ENCODE measurements around the gene CGB2. TPM values are rescaled to one million over a fixed set of nuclear protein-coding genes. Genes with fewer than 3 reads are reported as not detected.

CGB2 gene
- polyA plus RNA-seq, 1 donor from 2014 or later = not detected

DNA sequence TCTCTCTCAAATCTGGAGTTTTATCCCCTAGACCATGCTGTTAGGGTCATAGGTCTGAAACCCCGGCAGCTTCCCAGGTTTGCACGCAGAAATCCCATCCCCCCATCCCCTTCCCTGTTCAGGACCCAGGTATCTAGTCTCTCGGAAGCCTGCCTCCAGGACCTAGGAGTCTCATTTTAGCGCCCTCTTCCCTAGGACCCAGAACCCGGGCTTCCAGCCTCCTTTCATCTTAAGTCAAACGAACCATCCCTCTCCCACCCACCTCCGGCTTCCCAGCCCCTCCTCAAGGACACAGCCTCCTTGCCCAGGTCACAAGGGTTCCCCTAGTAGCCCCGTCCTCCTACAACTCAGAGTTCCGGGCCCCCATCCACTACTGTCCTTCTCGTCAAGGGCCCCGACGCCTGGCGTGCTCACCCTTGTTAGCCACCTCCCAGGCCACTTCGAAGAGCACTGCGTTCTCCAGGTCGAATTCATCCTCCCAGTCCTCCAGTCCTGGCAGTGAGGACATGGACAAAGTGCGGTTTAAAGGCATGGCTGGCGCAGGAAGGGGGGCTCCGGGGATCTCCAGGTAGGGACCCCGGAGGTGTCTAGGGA is 39.0 kb upstream of the CGB2 start:
- no peaks in the 10 kb centered on the region for H3K9me3 ChIP-seq (ENCODE audit: low read length)
- no peaks in the 10 kb centered on the region for H3K36me3 ChIP-seq (ENCODE audit: insufficient read depth, low read length)
- H3F3A ChIP-seq (ENCODE audit: insufficient read depth, low read length, poor library complexity, severe bottlenecking) = peaks cover 4% of the 10 kb centered on the region
- H4K20me1 ChIP-seq (ENCODE audit: insufficient read depth) = no peaks in the 10 kb centered on the region
- no peak for TF ChIP-seq POLR2AphosphoS5 (IDR thresholded peaks at IDR 0.05)
- TF ChIP-seq MXI1 (conservative IDR thresholded peaks at IDR 0.05; ENCODE audit: poor library complexity, severe bottlenecking) = peak; percentile 36
- peak overlapping the region; percentile 78 for H3K4me3 ChIP-seq (ENCODE audit: low read length)
- H3K9ac ChIP-seq (ENCODE audit: low read length) = peak overlapping the region; percentile 87
- H3K9me2 ChIP-seq (ENCODE audit: insufficient read depth, low read length) = no peaks in the 10 kb centered on the region
- peaks cover 21% of the 10 kb centered on the region for H3K79me2 ChIP-seq (replicated peaks; ENCODE audit: insufficient read depth, low read length)
- H3K4me2 ChIP-seq (ENCODE audit: low read length) = peak overlapping the region; percentile 59
- H3K27me3 ChIP-seq (ENCODE audit: insufficient read depth, low read depth, low read length) = no peaks in the 10 kb centered on the region
- H2AFZ ChIP-seq (ENCODE audit: low read depth, low read length) = peak overlapping the region; percentile 46
- H3K27ac ChIP-seq (ENCODE audit: low read length) = peak overlapping the region; percentile 79

DNA sequence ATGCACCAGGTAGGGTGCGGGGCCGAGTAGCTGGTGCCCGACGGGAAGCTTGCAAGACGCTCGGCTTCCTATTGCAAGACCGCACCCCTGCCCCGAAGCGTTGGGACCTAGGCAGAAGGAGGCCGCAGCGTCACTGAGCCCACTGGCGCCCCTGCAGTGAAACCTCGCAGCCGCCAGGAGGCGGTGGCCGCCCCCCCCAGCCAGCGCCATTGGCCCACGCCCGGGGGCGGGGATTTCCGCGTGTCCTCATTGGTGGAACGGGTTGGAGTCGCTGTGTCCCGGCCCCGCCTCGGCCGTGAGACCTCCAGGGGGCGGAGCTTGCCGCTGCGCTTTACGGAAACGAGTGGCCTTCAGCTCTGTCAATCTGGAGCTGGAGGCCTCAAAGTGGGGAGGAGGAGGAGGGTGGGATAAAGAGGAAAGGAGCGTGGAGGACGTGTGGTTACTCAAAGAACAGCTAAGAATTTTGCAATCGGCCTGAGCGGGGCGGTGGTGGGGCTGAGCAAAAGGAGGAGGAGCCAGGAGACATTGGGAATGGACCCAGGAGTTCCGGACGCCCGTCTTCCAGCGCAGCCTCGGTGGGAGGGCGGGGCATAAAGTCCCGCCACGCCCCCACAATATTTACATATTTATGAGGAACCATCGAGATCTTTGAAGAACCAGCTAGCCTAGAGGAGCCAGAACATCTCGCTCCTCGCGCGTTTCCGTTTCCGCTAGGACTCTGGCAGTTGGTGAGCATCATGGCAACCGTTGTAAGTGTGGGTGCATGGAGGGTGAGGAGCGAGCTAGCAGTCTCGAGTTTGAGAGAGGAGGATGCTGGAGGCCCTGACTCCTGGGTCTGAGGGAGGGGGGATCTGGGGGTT is 38.3 kb upstream of the CGB2 start, which contains the start of the genes GYS1 and RUVBL2:
TSS of gene GYS1 (minus strand) at position 135 of the 860 bp plus-strand sequence. CDS start 197 bp downstream, outside the sequence.
TSS of gene RUVBL2 (plus strand) at position 713 of the 860 bp plus-strand sequence. CDS start at position 738, 25 bp downstream.
- Histone ChIP-seq H4K20me1 (ENCODE audit: insufficient read depth) (no peaks in the 10 kb centered on the region), H3K4me2 (ENCODE audit: low read length) (peak within 1 kb of the TSS; percentile 95), H3K27me3 (ENCODE audit: insufficient read depth, low read depth, low read length) (no peaks in the 10 kb centered on the region), H3K36me3 (ENCODE audit: insufficient read depth, low read length) (no peaks in the 10 kb centered on the region), H3K9ac (ENCODE audit: low read length) (peak within 1 kb of the TSS; percentile 87), H3F3A (ENCODE audit: insufficient read depth, low read length, poor library complexity, severe bottlenecking) (peaks cover 4% of the 10 kb centered on the region), H3K9me3 (ENCODE audit: low read length) (no peaks in the 10 kb centered on the region), H3K79me2 (replicated peaks; ENCODE audit: insufficient read depth, low read length) (peaks cover 21% of the 10 kb centered on the region), H3K27ac (ENCODE audit: low read length) (peak within 1 kb of the TSS; percentile 80), H3K9me2 (ENCODE audit: insufficient read depth, low read length) (no peaks in the 10 kb centered on the region), H3K4me3 (ENCODE audit: low read length) (peak within 1 kb of the TSS; percentile 78), H2AFZ (ENCODE audit: low read depth, low read length) (peak within 1 kb of the TSS; percentile 46)
- TF ChIP-seq RAD21 (conservative IDR thresholded peaks at IDR 0.05) (peak; percentile 49), MXI1 (conservative IDR thresholded peaks at IDR 0.05; ENCODE audit: poor library complexity, severe bottlenecking) (peak; percentile 94), TAF1 (IDR thresholded peaks at IDR 0.05; ENCODE audit: low read depth) (no peak), EP300 (conservative IDR thresholded peaks at IDR 0.05; ENCODE audit: poor library complexity, severe bottlenecking) (no peak), EZH2 (IDR thresholded peaks at IDR 0.05; ENCODE audit: borderline replicate concordance, insufficient read depth, low read length, poor library complexity, severe bottlenecking) (no peak), SMC3 (conservative IDR thresholded peaks at IDR 0.05; ENCODE audit: poor library complexity) (peak; percentile 64), POLR2AphosphoS5 (IDR thresholded peaks at IDR 0.05) (peak; percentile 92)
- TF ChIP-seq, protein P1, sequence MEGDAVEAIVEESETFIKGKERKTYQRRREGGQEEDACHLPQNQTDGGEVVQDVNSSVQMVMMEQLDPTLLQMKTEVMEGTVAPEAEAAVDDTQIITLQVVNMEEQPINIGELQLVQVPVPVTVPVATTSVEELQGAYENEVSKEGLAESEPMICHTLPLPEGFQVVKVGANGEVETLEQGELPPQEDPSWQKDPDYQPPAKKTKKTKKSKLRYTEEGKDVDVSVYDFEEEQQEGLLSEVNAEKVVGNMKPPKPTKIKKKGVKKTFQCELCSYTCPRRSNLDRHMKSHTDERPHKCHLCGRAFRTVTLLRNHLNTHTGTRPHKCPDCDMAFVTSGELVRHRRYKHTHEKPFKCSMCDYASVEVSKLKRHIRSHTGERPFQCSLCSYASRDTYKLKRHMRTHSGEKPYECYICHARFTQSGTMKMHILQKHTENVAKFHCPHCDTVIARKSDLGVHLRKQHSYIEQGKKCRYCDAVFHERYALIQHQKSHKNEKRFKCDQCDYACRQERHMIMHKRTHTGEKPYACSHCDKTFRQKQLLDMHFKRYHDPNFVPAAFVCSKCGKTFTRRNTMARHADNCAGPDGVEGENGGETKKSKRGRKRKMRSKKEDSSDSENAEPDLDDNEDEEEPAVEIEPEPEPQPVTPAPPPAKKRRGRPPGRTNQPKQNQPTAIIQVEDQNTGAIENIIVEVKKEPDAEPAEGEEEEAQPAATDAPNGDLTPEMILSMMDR (IDR thresholded peaks at IDR 0.05; ENCODE audit: poor library complexity, severe bottlenecking) = peak; percentile 100
- TF ChIP-seq, protein P2, sequence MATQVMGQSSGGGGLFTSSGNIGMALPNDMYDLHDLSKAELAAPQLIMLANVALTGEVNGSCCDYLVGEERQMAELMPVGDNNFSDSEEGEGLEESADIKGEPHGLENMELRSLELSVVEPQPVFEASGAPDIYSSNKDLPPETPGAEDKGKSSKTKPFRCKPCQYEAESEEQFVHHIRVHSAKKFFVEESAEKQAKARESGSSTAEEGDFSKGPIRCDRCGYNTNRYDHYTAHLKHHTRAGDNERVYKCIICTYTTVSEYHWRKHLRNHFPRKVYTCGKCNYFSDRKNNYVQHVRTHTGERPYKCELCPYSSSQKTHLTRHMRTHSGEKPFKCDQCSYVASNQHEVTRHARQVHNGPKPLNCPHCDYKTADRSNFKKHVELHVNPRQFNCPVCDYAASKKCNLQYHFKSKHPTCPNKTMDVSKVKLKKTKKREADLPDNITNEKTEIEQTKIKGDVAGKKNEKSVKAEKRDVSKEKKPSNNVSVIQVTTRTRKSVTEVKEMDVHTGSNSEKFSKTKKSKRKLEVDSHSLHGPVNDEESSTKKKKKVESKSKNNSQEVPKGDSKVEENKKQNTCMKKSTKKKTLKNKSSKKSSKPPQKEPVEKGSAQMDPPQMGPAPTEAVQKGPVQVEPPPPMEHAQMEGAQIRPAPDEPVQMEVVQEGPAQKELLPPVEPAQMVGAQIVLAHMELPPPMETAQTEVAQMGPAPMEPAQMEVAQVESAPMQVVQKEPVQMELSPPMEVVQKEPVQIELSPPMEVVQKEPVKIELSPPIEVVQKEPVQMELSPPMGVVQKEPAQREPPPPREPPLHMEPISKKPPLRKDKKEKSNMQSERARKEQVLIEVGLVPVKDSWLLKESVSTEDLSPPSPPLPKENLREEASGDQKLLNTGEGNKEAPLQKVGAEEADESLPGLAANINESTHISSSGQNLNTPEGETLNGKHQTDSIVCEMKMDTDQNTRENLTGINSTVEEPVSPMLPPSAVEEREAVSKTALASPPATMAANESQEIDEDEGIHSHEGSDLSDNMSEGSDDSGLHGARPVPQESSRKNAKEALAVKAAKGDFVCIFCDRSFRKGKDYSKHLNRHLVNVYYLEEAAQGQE (IDR thresholded peaks at IDR 0.05; ENCODE audit: borderline replicate concordance) = peak; percentile 65
